ENCODE results near the gene GPR137. TPM values are rescaled to one million over a fixed set of nuclear protein-coding genes. Genes with fewer than 3 reads are reported as not detected.
"Not testable (repeated sequence)": the region's sequence is repeated elsewhere in the genome, so short reads cannot be mapped to it uniquely, and the experiment has no call there.

The GPR137 gene
- total RNA-seq, 1 experiment from 2014 or later: 51.8 TPM

- Mint-ChIP-seq H3K36me3 (peaks cover 5% of the 10 kb centered on the region), H3K27me3 (ENCODE audit: low read depth) (peaks cover 5% of the 10 kb centered on the region), H3K4me3 (peak overlapping the region; percentile 90), H3K27ac (peak overlapping the region; percentile 77), H3K9me3 (no peaks in the 10 kb centered on the region), H3K4me1 (peaks cover 14% of the 10 kb centered on the region)
- ChIA-PET POLR2A (no interaction called here), CTCF (interaction anchor here (1.2 to 1.9 kb wide), 3 partner anchors 36 to 50 kb away, joined by 3 to 5 read pairs (median 4); no protein-coding TSS in a partner anchor)
- no peak for TF ChIP-seq SMAD3 (CRISPR knock-in tag; IDR thresholded peaks at IDR 0.05; ENCODE audit: borderline replicate concordance)
- TF ChIP-seq ZBTB43 (CRISPR knock-in tag; IDR thresholded peaks at IDR 0.05): 0 out of 2 replicates have a peak, but pooled peaks have one; percentile 25
- ATAC-seq: no peak
- DNase-seq (ENCODE audit: low spot score): no peak
These were observed 20.9 kb downstream of the GPR137 start for GRCh38 chr11:64306563-64306875.

GRCh38 chr11:64306876-64307622 lies 21.4 kb downstream of the GPR137 start:
- POLR2A ChIA-PET: no interaction called here
- DNase-seq (ENCODE audit: low spot score): no peak
- H3K9me3 Mint-ChIP-seq: no peaks in the 10 kb centered on the region
- peaks cover 14% of the 10 kb centered on the region for H3K4me1 Mint-ChIP-seq
- CTCF ChIA-PET: interaction anchor here (0.5 to 1.9 kb wide), 4 partner anchors 36 to 1846 kb away, joined by 3 to 5 read pairs (median 4); no protein-coding TSS in a partner anchor
- no peak for ATAC-seq
- TF ChIP-seq ZNF263 (CRISPR knock-in tag; IDR thresholded peaks at IDR 0.05; ENCODE audit: low read depth) (no peak), ZNF532 (CRISPR knock-in tag; IDR thresholded peaks at IDR 0.05; ENCODE audit: borderline replicate concordance) (no peak), CREB1 (CRISPR knock-in tag; IDR thresholded peaks at IDR 0.05) (no peak), HMGA2 (CRISPR knock-in tag; IDR thresholded peaks at IDR 0.05) (no peak), GRHL2 (CRISPR knock-in tag; IDR thresholded peaks at IDR 0.05; ENCODE audit: insufficient replicate concordance, severe bottlenecking) (no peak), USF2 (CRISPR knock-in tag; IDR thresholded peaks at IDR 0.05) (no peak), ERG (CRISPR knock-in tag; IDR thresholded peaks at IDR 0.05) (no peak), ZNF219 (CRISPR knock-in tag; IDR thresholded peaks at IDR 0.05; ENCODE audit: borderline replicate concordance) (no peak), ZBTB43 (CRISPR knock-in tag; IDR thresholded peaks at IDR 0.05) (no peak), ETV6 (CRISPR knock-in tag; IDR thresholded peaks at IDR 0.05) (no peak), NR1H2 (CRISPR knock-in tag; IDR thresholded peaks at IDR 0.05) (no peak), CTCF (IDR thresholded peaks at IDR 0.05) (no peak), ZNF317 (CRISPR knock-in tag; IDR thresholded peaks at IDR 0.05; ENCODE audit: borderline replicate concordance, low read depth) (no peak), ZNF416 (CRISPR knock-in tag; IDR thresholded peaks at IDR 0.05) (no peak), NR2C2 (CRISPR knock-in tag; IDR thresholded peaks at IDR 0.05) (no peak), FOXJ3 (CRISPR knock-in tag; IDR thresholded peaks at IDR 0.05; ENCODE audit: borderline replicate concordance) (no peak), ZNF232 (CRISPR knock-in tag; IDR thresholded peaks at IDR 0.05) (no peak)
- H3K36me3 Mint-ChIP-seq: peaks cover 5% of the 10 kb centered on the region
- H3K27ac Mint-ChIP-seq: no peak overlapping the region; the same call in 1 of the 2 replicates
- peaks cover under 1% of the 10 kb centered on the region for H3K27me3 Mint-ChIP-seq (ENCODE audit: low read depth)
- peak overlapping the region; percentile 90 for H3K4me3 Mint-ChIP-seq

GRCh38 chr11:64307795-64308194 lies 22.1 kb downstream of the GPR137 start:
- POLR2A ChIA-PET: not testable (repeated sequence)

More at GRCh38 chr11:64307795-64308194, 22.1 kb downstream of the GPR137 start:
- H3K27me3 Mint-ChIP-seq (ENCODE audit: low read depth); ATAC-seq; H3K9me3 Mint-ChIP-seq; DNase-seq (ENCODE audit: low spot score); H3K36me3 Mint-ChIP-seq: not testable (repeated sequence)
- H3K27ac Mint-ChIP-seq: peak overlapping the region; percentile 19
- CTCF ChIA-PET: interaction anchor here (1.4 to 1.9 kb wide), 2 partner anchors 35 to 47 kb away, joined by 4 to 5 read pairs; no protein-coding TSS in a partner anchor
- peak overlapping the region; percentile 20; the same call in 1 of the 2 replicates for H3K4me3 Mint-ChIP-seq
- peaks cover 14% of the 10 kb centered on the region for H3K4me1 Mint-ChIP-seq
